ENCODE measurements around the gene EIF4H.

GRCh38 chr7:74155810-74156395 is 18.3 kb upstream of the EIF4H start:
- TF ChIP-seq CTCF (conservative IDR thresholded peaks at IDR 0.05; ENCODE audit: low read depth, low read length) (no peak), EZH2 (IDR thresholded peaks at IDR 0.05; ENCODE audit: low read length, unreplicated experiment) (no peak), EZH2phosphoT487 (IDR thresholded peaks at IDR 0.05; ENCODE audit: borderline replicate concordance, low read length) (no peak)

Data from PC-3 (cell line).